OCI-M1 (cell line): Measurements from ENCODE around the gene KDF1.

Experiments
- DNase-seq: peaks from one replicate; lab custom pipeline; 2025; lab: John Stamatoyannopoulos, UW

Gene KDF1

GRCh38 chr1:26959722-26960624 is at the start of gene KDF1:
KDF1 (minus strand) TSS chr1:26960468; CDS start chr1:26952380, 8,088 bp downstream.
- no peak for DNase-seq

GRCh38 chr1:27009601-27010197 is 49.4 kb upstream of the KDF1 start:
- DNase-seq = peak; percentile 32

GRCh38 chr1:27007909-27008582 is 47.8 kb upstream of the KDF1 start:
- no peak for DNase-seq

GRCh38 chr1:27006683-27007082 is 46.4 kb upstream of the KDF1 start:
- DNase-seq = no peak

- DNase-seq = no peak
These were observed 45.6 kb upstream of the KDF1 start for GRCh38 chr1:27005648-27006496.

- DNase-seq = no peak
These were observed 44.9 kb upstream of the KDF1 start for GRCh38 chr1:27005166-27005530.

- DNase-seq = no peak
These were observed 44.4 kb upstream of the KDF1 start for GRCh38 chr1:27004471-27005165.

- no peak for DNase-seq
These were observed 43.6 kb upstream of the KDF1 start for GRCh38 chr1:27003745-27004470.

- DNase-seq = peak; percentile 56
These were observed 41.5 kb upstream of the KDF1 start for GRCh38 chr1:27001570-27002360.

GRCh38 chr1:27000817-27001460 is 40.7 kb upstream of the KDF1 start:
- no peak for DNase-seq

- DNase-seq = no peak
These were observed 40.0 kb upstream of the KDF1 start for GRCh38 chr1:27000090-27000816.

GRCh38 chr1:26999440-26999987 is 39.2 kb upstream of the KDF1 start:
- DNase-seq = no peak

- DNase-seq = no peak
These were observed 38.4 kb upstream of the KDF1 start for GRCh38 chr1:26998429-26999300.

- no peak for DNase-seq
These were observed 36.4 kb upstream of the KDF1 start for GRCh38 chr1:26996665-26997064.

GRCh38 chr1:26996024-26996423 is 35.8 kb upstream of the KDF1 start:
- DNase-seq = no peak

GRCh38 chr1:26994787-26995517 is 34.7 kb upstream of the KDF1 start:
- DNase-seq = no peak
